Endothelial cell of umbilical vein (primary cell): ENCODE data around the gene PLEKHG3. TPM values are rescaled to one million over a fixed set of nuclear protein-coding genes. Genes with fewer than 3 reads are reported as not detected.

ENCODE experiments used
- BruUV-seq: library from RNA; stranded (reverse); fragments of 400-500 nt; replicated peaks from 2 replicates; lab custom pipeline; 2021; lab: Mats Ljungman, UMichigan
- CTCF ChIA-PET: fragments of 300-600, 350-600 bp; sonication (Branson Sonifier 250); formaldehyde crosslinking; loops from one replicate; lab custom pipeline; 2021; ENCODE audit warnings: antibody characterized with exemption, inconsistent platforms; lab: Charles Lee
- POLR2A ChIA-PET: fragments of 300-600, 350-600 bp; sonication (Branson Sonifier 250); formaldehyde crosslinking; loops from one replicate; lab custom pipeline; 2021; ENCODE audit warnings: antibody characterized with exemption, inconsistent platforms; lab: Charles Lee
- DNase-seq: peaks from one replicate; pipeline ENCODE4 v3.0.0-alpha.2; 2011; ENCODE audit warnings: low read depth, low spot score
- FAIRE-seq: peaks from 2 replicates; lab custom pipeline; 2011; peaks lifted over from hg19 to GRCh38; lab: Jason Lieb, UNC
- H2AFZ ChIP-seq: 2 replicates; pipeline ENCODE4 v1.6.0; 2012; ENCODE audit warnings: low read depth, low read length, control low read depth, inconsistent platforms
- H3K27ac ChIP-seq: 2 replicates; pipeline ENCODE4 v1.5.1; 2011; ENCODE audit warnings: low read depth, mild to moderate bottlenecking, control low read depth, low read length, moderate library complexity; ENCODE audit not compliant: insufficient read depth
- H3K27me3 ChIP-seq, 2 experiments: 2 replicates each; pipeline versions ENCODE4 v1.6.0 to v1.6.1; 2011; ENCODE audit warnings: low read length in 2 of 2, mixed read lengths in 1 of 2; ENCODE audit not compliant: control insufficient read depth in 2 of 2, insufficient read depth in 2 of 2
- H3K36me3 ChIP-seq, 2 experiments: 2 replicates in 1 of 2; 3 replicates in 1 of 2; pipeline ENCODE4 v1.5.1; 2011; ENCODE audit warnings: low read length in 2 of 2, mild to moderate bottlenecking in 1 of 2, moderate library complexity in 1 of 2; ENCODE audit not compliant: control insufficient read depth in 2 of 2, insufficient read depth in 2 of 2; ENCODE audit errors: extremely low read depth in 1 of 2
- H3K4me1 ChIP-seq: 3 replicates; pipeline ENCODE4 v1.5.1; 2011; ENCODE audit warnings: mild to moderate bottlenecking, low read length; ENCODE audit not compliant: control insufficient read depth, insufficient read depth; ENCODE audit errors: extremely low read depth
- H3K4me2 ChIP-seq: 2 replicates; pipeline ENCODE4 v1.6.1; 2011; ENCODE audit warnings: low read length, control low read depth, mixed read lengths; ENCODE audit not compliant: insufficient read depth
- H3K4me3 ChIP-seq, 3 experiments: fragments of 200-600 bp in 1 of 3; sonication (generic), shearing (Covaris generic) in 1 of 3; replicated peaks in 1 of 3; 2 replicates each; pipeline ENCODE4 v1.5.1; 2011 to 2016; ENCODE audit warnings: control low read depth in 3 of 3, low read length in 3 of 3, mild to moderate bottlenecking in 2 of 3, inconsistent platforms in 1 of 3, low read depth in 1 of 3, moderate library complexity in 1 of 3; ENCODE audit not compliant: insufficient read depth in 1 of 3
- H3K79me2 ChIP-seq: 2 replicates; pipeline ENCODE4 v1.6.0; 2012; ENCODE audit warnings: low read length, inconsistent platforms; ENCODE audit not compliant: control insufficient read depth, insufficient read depth
- H3K9ac ChIP-seq: replicated peaks from 2 replicates; pipeline ENCODE3; 2011; ENCODE audit warnings: low read length, control low read depth; ENCODE audit not compliant: insufficient read depth; ENCODE audit errors: extremely low read depth
- H3K9me1 ChIP-seq: replicated peaks from 3 replicates; pipeline ENCODE4 v1.6.0; 2011; ENCODE audit warnings: mild to moderate bottlenecking, low read length; ENCODE audit not compliant: control insufficient read depth, insufficient read depth; ENCODE audit errors: extremely low read depth
- H3K9me3 ChIP-seq: replicated peaks from 2 replicates; pipeline ENCODE4 v1.5.1; 2012; ENCODE audit warnings: low read length, inconsistent platforms; ENCODE audit not compliant: control insufficient read depth, insufficient read depth
- H4K20me1 ChIP-seq: replicated peaks from 2 replicates; pipeline ENCODE3; 2011; ENCODE audit warnings: mild to moderate bottlenecking, low read length; ENCODE audit not compliant: control insufficient read depth, insufficient read depth; ENCODE audit errors: extremely low read depth
- EZH2 ChIP-seq: IDR thresholded peaks from 2 replicates; pipeline ENCODE4 v1.6.1; 2012; ENCODE audit warnings: borderline replicate concordance, low read depth, mild to moderate bottlenecking, moderate library complexity, low read length, inconsistent platforms; ENCODE audit not compliant: severe bottlenecking
- FOS ChIP-seq: IDR thresholded peaks from 2 replicates; pipeline ENCODE4 v1.6.1; 2011; ENCODE audit warnings: mild to moderate bottlenecking, low read length, moderate library complexity, borderline replicate concordance; ENCODE audit not compliant: insufficient read depth
- GATA2 ChIP-seq: IDR thresholded peaks from 2 replicates; pipeline ENCODE4 v1.7.0; 2011; ENCODE audit warnings: low read depth, mild to moderate bottlenecking, moderate library complexity, mixed read lengths, low read length; ENCODE audit not compliant: insufficient read length, insufficient read depth
- JUN ChIP-seq: IDR thresholded peaks from 2 replicates; pipeline ENCODE4 v1.6.1; 2011; ENCODE audit warnings: borderline replicate concordance, low read depth; ENCODE audit not compliant: insufficient read length, insufficient read depth
- MYC ChIP-seq: IDR thresholded peaks from one replicate; pipeline ENCODE4 v1.6.1; 2011; ENCODE audit warnings: mild to moderate bottlenecking, low read depth, low read length
- POLR2A ChIP-seq: IDR thresholded peaks from 2 replicates; pipeline ENCODE4 v1.6.1; 2012; ENCODE audit warnings: low read depth, mild to moderate bottlenecking, control low read depth, low read length
- POLR2AphosphoS5 ChIP-seq: IDR thresholded peaks from 2 replicates; pipeline ENCODE4 v1.6.1; 2012; ENCODE audit warnings: low read depth, mild to moderate bottlenecking, control low read depth, low read length, moderate library complexity; ENCODE audit not compliant: insufficient read depth
- dilution Hi-C: fragments of 300-500 bp; cut with MboI; formaldehyde crosslinking; loops from one replicate; pipeline ENCODE4 v1.15.0; 2019; ENCODE audit warnings: low sequenced_read_pairs; ENCODE audit not compliant: extremely low pct_ligation_motif_present
- intact Hi-C: fragments of 100-400 bp; cut with micrococcal nuclease; formaldehyde crosslinking; loops from one replicate; pipeline ENCODE4 v1.10.0; 2022
- polyA plus RNA-seq, 4 experiments: library from polyadenylated mRNA; depleted of rRNA in 3 of 4; stranded (reverse) in 3 of 4; unstranded in 1 of 4; fragments of >200 nt; gene quantifications; 2 replicates each; pipeline versions ENCODE4 v1.2.1 to v1.2.3, GENCODE V29; 2011 to 2012; ENCODE audit warnings: missing spikeins in 1 of 4
- total RNA-seq: library from RNA; stranded (reverse); gene quantifications from 2 replicates; pipeline ENCODE4 v1.2.3, GENCODE V29; 2021
- TF ChIP-seq, protein P1 (sequence below): IDR thresholded peaks from 2 replicates; pipeline ENCODE4 v1.6.1; 2011; ENCODE audit not compliant: insufficient read depth, insufficient read length
- TF ChIP-seq, protein P2 (sequence below), 2 donors: IDR thresholded peaks; 1 replicate in 1 of 2; 2 replicates in 1 of 2; pipeline ENCODE4 v1.5.1; 2011; ENCODE audit warnings: low read length in 2 of 2, mild to moderate bottlenecking in 2 of 2, moderate library complexity in 2 of 2, control low read depth in 1 of 2, inconsistent platforms in 1 of 2, low read depth in 1 of 2; ENCODE audit not compliant: insufficient read depth in 1 of 2; ENCODE audit errors: extremely low read depth in 1 of 2

The PLEKHG3 gene
- total and polyA plus RNA-seq, 2 donors (not counting 3 experiments of a cell fraction or from before 2014, with no cell fraction given), result 6.6 to 8.0 TPM

DNA sequence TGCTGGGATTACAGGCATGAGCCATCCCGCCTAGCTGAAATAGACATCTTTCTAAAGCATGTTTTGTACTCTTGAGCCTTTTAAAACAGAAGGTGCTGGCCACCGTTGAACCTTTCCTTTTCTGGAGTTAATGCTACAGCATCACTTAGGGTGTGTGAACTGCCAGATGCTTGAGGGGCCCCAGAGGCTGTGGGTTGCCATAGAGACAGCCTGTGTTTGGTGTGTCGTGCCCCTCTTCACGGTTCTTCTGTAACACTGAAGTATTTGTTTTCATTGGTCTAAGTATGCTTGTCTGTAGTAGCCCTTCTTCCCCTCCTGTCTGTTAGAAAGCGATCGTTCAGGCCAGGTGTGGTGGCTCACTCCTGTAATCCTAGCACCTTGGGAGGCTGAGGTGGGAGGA is 30.8 kb downstream of the PLEKHG3 start:
- TF ChIP-seq, protein P1, sequence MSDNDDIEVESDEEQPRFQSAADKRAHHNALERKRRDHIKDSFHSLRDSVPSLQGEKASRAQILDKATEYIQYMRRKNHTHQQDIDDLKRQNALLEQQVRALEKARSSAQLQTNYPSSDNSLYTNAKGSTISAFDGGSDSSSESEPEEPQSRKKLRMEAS, result no peak
- TF ChIP-seq MYC (no peak), JUN (no peak), EZH2 (no peak), POLR2AphosphoS5 (no peak), FOS (no peak), GATA2 (no peak), POLR2A (no peak)
- TF ChIP-seq, protein P2, sequence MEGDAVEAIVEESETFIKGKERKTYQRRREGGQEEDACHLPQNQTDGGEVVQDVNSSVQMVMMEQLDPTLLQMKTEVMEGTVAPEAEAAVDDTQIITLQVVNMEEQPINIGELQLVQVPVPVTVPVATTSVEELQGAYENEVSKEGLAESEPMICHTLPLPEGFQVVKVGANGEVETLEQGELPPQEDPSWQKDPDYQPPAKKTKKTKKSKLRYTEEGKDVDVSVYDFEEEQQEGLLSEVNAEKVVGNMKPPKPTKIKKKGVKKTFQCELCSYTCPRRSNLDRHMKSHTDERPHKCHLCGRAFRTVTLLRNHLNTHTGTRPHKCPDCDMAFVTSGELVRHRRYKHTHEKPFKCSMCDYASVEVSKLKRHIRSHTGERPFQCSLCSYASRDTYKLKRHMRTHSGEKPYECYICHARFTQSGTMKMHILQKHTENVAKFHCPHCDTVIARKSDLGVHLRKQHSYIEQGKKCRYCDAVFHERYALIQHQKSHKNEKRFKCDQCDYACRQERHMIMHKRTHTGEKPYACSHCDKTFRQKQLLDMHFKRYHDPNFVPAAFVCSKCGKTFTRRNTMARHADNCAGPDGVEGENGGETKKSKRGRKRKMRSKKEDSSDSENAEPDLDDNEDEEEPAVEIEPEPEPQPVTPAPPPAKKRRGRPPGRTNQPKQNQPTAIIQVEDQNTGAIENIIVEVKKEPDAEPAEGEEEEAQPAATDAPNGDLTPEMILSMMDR (IDR thresholded peaks at IDR 0.05; ENCODE audit: extremely low read depth in 1 of 2, insufficient read depth in 1 of 2, low read depth in 1 of 2, low read length in 2 of 2), result no peak
- dilution Hi-C loops (no loop called here), intact Hi-C loops (no loop called here)
- Histone ChIP-seq H3K9me1 (no peaks in the 10 kb centered on the region), H3K4me2 (no peak overlapping the region), H4K20me1 (no peaks in the 10 kb centered on the region), H3K4me1 (no peaks in the 10 kb centered on the region), H3K4me3 (no peak overlapping the region), H3K9me3 (no peaks in the 10 kb centered on the region), H3K36me3 (no peaks in the 10 kb centered on the region), H2AFZ (no peak overlapping the region), H3K79me2 (no peaks in the 10 kb centered on the region), H3K9ac (no peak overlapping the region), H3K27ac (no peak overlapping the region), H3K27me3 (no peaks in the 10 kb centered on the region)
- POLR2A ChIA-PET, result no interaction called here
- FAIRE-seq (no peak), DNase-seq (no peak)
- BruUV-seq, result no TSS peak
- CTCF ChIA-PET, result interaction anchor here (1.4 kb wide), 1 partner anchor 30 kb away, joined by 5 read pairs; no protein-coding TSS in a partner anchor
